D341Med (cell line): ENCODE measurements around the gene FDCSP.
"Not testable (repeated sequence)": the region's sequence is repeated elsewhere in the genome, so short reads cannot be mapped to it uniquely, and the experiment has no call there.

Experiments used
- DNase-seq: peaks from one replicate; pipeline ENCODE4 v3.0.0; 2012; ENCODE audit warnings: low spot score

FDCSP gene

DNA sequence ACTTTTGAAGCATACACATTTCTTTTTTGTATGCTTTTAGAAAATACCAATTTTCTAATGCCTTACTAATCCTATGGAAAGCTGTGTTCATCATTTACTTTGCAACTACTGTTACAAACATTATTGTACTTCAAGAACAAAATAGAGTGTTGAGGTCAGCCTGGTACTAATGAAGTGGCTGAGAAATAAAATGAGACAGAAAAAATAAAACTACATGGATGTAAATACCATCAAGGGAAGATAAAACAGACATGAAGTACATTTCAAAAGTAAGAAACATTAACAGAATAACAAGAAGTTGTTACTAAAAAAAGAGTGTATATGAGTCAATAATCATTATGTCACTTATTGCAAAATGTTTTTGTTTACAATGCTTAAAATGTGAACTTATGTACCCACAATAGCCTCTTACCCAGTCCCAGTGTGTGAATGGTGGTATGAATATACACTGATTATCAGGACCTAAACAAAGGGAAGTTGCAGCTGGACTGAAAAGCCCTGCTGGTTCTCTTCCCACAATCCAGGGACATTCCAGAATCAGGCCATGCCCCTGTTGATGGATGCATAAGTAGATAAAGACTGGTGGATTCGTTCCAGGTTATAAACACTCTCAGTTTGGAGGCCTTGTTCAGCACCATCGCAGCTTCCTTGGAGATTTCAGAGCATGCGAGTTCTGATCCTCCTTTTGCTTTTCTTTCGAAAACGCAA, 14.1 kb downstream of the FDCSP start:
- no peak for DNase-seq

DNA sequence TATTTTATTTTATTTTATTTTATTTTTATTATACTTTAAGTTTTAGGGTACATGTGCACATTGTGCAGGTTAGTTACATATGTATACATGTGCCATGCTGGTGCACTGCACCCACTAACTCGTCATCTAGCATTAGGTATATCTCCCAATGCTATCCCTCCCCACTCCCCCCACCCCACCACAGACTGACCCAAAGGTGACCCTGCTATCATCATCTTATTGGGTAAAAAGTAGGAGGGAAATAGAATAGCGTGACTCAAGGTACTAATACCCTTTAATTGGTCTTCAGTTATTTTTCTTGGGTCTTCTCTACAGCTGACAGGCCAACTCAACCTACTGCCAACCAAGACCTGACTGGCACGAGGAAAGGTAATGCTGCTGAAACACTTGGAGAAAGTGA, 16.4 kb downstream of the FDCSP start, which contains the start of gene CSN3:
Gene CSN3, plus strand, starts transcription at position 301 of the 400 bp plus-strand sequence. CDS start 2,223 bp downstream, outside the sequence.
- not testable (repeated sequence) for DNase-seq

DNA sequence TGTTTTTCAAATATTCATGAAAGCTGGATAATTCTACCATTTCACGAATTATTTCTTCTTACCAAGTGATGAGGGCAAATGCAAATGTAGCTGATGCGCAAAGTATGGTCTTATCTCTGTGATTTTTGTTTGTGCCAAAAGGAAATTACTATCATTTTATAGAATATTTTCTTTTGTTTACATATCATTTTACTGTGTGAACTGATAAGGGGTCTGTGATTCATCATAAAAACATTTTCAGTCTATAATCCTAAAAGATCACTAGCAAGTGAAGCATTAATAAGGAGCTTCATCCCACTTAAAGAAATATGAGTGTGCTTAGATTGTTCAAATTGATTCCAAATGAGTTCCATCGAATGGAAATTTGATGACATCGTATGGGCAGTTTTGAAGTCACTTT, 17.2 kb downstream of the FDCSP start:
- no peak for DNase-seq

DNA sequence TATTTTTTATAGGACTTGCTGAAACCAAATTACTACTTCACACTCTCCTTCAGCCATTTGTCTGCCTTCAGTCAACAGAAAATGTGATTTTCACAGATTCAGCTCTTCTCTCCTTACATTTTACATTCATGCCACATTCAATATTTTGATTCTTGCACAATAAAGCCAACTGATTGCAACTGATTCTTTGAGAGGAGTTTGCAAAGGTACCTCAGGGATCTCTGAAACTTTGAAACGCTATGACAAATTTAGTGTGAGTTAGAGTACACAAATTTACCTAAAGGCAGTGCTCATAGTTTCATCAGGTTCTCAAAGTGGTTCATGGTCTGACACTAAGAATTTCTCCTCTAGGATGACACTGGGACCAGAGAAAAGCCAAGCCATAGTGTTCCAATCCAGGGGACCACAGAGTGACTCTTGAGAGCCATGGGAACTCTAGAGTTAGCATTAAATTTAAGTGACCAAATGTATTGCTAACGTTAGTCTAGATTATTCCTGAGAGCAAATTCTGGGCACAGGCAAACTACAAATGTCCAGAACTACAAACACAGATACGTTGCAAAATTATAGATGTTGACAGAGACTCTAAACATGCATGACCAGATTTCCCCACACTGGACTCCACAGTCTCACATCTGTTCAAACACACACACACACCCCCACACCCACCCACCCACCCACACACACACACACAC, 25.5 kb downstream of the FDCSP start:
- no peak for DNase-seq

DNA sequence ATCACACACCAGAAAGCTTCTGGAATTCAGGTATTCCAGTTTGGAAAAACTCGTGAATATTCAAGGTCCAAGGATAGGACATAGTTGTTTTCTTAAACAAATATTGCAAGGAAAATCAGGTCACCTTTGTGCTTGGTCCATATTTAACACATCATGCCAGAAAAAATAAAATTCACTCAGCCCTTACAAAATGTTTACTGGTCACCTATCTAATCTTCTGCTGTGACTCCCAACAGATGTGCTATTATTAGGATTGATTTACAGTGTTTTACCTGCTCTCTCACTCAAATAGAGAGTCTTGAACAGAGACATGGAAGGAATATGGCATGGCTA, 26.0 kb downstream of the FDCSP start:
- no peak for DNase-seq

DNA sequence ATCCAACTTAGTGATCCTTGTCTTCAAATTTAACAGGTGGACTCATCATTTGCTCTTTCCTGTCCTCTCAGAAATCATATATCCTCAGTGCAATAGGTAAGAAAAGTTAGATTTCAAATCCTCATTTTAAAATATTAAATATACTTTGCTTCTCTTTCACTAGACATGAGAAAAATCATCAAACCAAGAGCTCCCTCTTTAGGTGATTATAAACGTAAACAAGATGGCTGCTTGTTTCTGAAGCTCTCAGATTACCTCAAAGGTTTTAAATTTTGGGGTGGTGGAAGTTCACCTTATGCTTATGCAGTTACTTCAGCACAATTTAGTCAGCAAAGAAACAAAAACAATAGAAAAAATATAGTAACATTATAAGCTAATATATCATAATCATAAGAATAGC, 43.8 kb downstream of the FDCSP start:
- DNase-seq: no peak

DNA sequence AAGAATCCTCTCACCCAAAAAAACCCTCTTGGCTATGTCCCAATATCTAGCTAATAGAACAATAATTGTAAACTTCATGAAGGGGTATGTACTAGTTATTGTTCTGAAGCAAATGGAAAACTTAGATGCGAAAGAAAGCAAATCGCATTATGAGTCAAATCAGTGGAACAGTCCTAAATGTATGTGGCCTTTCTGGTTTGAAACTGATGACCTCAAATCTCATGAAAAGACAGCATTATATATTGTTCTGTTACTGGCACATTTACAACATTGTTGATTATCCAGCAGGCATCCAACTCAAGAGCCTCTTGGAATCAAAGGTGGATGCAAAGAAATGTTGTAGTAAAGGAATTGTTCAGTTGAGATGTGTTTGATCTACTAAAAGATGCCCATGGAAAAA, 51.2 kb downstream of the FDCSP start:
- no peak for DNase-seq

DNA sequence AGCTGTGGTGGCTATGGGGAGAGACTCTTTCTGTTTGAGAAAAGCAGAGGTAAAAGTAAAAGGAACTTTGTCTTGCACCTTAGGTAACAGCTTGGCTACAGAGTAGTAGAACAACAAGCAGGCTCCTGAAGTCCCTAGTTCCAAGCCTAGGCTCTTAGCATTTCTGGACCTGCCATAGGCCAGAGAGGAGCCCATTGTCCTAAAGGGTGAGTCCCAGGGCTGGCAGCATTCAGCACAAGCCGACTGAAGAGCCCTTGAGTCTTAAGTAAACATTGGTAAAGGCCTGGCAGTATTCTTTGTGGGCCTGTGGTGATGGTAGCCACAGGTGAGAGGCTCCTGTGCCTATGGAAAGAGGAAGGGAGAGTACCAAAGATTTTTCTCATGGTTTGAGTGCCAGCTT, 54.6 kb downstream of the FDCSP start:
- no peak for DNase-seq
